Activated CD4-positive, CD25-positive, alpha-beta regulatory T cell treated with anti-CD3 and anti-CD28 coated beads, Interleukin-2, amount 50 U/mL, for 16 hours (primary cell): ENCODE measurements around the gene RPTOR.

Experiments used
- DNase-seq: peaks from one replicate; pipeline ENCODE4 v3.0.0-alpha.2; 2020; ENCODE audit warnings: low read depth, low spot score

RPTOR gene

DNA sequence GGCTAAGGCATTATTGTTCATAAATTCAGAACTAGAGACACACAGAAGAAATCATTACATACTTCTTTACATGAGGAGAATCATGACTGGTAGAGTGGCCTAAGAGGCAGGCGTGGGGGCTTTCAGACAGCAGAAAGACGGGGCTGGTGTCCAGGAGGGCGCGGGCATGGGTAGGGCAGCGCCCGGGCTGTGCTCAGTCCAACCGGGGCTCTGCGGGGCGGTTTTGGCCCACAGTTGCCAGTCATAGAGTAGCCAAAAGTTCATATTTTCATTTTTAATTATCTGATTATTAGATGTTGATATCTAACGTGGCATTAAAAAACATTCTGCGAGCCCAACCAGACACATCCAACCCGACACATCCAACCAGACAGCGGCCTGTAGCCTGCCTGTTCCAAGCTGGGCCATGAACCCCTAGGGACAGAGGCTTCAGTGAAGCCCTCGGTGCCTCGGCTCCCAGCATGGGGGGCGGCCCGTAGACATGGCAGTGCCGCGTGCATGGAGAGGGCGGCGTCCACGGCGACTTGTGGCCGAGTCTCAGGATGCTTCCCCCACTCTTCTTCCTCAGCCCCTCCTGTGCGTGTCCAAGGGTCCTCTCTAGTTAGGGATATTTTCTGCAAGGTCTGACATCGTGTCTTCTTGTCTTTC, 284.7 kb downstream of the RPTOR start:
- DNase-seq = no peak

DNA sequence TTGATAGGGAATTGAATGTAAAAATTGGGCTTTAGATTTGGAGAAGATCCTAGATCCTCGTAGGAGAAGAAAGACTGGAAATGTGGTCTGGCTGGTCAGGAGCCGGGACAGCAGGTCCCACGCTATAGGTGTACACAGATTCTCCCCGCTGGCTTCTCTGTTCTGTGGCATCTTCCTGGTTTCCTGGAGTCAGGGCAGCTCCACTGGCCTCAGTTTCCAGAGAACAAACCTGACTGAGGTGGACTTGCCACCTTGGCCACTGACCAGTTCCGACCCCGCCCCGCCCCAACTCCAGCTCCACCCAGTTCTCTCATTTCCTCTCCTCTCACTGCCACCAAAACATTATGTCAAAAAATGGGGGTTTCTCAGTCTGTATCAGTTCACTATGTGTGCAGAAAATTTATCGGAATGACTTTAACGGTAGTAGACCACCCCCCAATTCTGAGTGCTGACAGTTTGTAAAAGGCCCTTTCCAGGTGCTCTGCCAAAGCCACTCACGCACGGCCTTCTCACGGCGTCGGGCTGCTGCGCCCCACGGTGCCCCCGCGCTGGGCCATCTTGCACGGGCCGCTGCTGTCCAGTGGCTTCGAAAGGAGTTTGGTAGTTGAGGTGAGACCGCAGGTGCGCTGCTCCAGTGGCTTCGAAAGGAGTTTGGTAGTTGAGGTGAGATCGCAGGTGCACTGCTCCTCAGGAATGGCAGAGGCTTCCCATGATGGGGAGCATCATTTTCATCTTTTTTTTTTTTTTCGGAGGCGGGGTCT, 285.6 kb downstream of the RPTOR start:
- DNase-seq = no peak

DNA sequence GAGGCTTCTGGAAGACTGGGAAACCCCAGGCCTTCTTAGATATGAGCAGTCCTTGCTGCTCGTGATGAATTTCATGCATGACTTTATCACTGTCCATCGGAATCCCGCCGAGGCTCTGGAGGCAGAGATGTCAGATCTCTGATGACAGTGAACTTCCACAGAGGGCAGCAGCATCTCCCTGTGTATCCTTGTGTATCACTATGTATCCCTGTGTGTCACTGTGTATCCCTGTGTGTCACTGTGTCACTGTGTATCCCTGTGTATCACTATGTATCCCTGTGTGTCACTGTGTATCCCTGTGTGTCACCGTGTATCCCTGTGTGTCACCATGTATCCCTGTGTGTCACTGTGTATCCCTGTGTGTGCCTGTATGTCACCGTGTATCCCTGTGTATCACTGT, 286.9 kb downstream of the RPTOR start:
- DNase-seq = no peak

DNA sequence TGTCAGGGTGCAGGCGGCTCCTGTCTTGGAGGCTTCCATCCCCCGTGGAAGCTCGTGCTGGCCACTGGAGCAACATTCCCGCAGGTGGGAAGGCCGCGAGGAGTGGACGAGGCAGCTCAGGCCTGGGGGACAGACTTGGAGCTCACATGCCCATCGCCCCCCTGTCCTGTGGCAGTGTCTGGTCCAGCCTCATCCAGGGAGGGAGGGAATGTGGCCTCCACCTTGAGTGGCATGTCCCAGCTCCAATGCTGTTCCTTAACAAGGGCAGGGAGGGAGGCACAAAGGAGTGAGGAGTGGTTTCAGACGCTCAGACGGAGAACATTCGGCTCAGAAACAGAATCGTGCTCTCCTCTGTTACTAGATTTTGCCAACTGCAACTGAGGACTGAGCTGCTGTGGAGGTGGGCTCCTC, 287.6 kb downstream of the RPTOR start:
- DNase-seq = no peak

DNA sequence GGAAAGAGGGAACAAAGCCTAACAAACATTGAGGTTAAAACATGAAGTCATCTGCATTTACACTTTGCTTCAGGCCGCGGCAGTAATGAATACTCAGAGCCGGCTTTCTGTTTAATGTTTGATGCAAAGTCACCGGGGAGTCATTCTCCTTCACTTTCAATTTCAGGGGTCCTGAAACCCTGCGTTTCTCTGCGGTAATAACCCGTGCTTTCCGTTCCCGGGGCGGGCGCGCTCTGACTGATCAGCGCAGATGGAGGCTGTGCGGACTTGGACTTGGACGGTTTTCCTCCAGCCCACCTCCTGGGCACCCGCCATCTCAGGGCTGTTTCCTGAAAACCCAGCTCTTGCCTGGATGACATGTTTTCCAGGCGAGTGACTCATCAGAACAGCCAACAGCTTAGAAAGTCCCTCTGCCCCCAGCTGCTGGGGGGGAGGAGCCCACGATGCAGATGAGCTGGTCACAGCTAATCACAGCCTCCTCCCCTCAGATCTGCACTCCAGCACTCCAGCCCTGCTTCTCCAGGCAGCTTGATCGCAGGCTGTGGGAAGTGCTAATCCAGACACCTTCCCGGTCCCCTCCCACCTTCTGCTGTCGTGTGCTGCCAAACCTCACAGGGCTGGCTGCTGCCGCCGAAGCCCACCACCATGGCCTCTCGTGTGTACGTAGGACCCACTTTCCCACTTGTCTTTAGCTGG, 288.4 kb downstream of the RPTOR start:
- DNase-seq = peak; percentile 55

DNA sequence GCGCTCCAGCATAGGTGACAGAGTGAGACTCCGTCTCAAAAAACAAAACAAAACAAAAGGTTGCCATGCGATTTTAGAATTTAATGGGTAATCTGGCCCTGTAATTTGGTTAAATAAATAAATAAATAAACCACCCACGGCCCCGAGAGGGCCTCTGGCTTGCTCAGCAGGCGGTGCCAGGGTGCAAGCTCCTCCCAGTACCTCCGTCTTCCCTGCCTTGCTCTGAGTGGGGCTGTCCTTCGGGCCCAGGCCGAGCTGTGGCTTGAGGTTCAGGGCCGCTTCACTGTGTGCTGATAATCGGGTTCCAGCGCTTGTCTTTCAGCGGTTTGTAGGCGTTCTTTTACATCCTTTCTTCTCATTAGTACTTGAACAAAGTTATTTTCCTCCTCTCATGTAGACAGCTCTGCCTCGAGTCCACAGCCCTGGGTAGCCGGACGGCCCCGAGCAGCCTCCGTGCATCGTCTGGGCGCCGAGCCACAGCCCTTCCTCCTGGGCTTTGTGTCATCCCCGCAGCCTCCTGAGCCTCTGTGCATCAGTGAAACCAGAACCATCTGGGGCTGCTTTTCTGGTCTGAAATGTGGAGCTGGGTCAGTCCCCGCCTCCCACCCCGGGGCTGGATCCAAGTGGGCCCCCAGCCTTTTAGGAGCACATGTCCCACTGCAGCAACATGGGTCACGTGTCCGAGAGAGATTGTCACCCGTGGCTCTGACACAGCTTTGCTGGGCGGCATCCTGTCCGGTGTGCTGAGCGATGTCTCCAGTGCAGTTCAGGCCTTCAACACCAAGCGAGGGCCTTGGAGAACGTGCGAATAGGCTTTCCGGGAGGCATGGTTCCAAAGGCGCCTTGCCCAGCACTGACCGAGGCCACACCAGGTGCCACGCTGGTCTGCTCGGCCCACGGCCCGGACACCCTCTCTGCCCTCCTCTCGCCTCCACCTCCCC, 289.6 kb downstream of the RPTOR start:
- no peak for DNase-seq

DNA sequence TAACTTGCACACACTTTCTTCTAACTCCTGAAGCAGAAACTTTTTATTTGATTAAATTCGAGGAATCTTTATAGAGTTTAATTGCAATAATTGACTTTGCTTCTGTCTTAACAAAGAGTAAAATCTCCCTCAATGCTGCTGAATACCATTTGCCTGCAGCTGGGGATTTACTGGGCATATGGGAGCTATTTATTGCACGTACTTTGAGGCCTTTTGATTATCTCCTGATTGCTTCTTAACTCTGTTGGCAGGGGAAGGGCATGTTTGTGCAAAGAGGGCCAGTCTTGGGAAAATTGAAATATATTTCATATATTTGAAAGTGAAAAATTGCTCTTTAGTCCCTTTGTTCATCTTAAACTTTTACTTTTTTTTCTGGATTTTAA, 290.2 kb downstream of the RPTOR start:
- no peak for DNase-seq

DNA sequence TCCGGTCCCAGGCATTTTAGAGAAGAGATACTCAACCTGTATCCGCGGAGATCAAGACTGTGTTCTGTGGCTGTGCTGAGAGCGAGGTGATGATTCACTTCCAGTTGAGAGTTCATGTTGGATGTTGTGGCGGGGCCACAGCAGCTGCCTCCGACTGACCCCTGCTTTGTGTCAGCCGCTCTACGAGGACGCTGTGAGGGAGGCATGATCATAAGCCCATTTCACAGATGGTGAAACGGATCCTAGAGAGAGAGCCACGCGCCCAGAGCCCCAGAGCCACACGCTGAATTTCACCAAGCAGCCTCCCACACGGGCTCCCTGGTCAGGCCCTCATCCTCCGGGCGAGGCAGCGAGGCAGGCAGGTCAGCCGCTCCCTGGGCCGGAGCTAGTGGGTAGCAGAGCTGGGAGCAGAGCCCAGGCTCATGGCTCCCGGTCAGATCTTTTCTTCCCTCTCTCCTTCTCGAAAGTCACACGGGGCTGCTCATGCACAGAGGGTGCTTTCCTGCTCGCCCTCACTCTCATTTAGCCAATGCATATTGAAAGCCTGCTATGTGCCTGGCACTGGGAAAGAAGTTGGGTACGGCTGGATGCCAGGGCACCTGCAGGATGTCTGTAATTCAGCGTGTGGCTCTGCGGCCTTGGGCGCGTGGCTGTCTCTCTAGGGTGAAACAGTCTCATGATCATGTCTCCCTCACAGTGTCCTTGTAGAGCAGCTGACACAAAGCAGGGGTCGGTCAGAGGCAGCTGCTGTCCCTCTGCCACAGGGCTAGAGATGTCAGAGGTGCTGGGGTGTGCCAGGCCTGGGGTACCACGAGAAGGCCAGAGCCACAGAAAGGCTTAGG, 291.4 kb downstream of the RPTOR start:
- no peak for DNase-seq

DNA sequence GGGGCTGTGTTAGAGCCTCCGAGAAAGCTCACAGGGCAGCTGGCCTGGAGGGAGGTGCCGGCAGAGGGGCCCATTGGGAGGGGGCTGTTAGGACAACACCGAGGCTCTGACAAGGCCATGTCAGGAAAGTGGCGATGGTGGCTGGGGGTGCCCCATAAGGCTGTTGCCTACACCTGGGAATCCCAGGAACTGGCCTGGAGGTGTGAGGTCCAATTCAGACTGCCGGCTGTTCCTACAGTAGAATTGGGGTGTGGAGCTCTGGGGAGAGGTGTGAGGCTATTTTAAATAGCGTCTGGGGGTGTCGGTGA, 292.0 kb downstream of the RPTOR start:
- no peak for DNase-seq

DNA sequence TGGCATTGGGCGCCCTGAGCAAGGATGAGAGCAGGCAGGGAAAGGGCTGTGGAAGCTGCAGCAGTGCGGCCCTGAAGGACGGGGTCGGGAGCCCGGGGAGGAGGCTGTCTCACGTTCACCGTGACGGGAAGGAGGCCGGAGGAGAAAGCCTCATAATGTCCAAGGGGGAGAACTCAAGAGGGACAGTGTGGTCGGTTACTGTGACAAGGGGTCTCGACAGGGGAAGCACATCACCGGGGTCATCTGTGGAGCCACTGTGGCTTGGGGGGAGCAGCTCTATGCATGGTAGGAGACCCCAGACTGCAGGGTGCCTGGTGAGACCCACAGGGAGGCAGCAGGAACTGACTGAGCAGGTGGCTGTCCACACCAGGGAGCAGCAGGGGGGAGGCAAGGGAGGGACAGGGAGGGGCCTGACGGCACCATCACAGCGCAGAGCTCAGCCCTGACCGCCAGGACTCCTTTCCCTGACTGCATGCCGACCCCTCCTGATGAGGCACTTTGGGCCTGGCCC, 292.4 kb downstream of the RPTOR start:
- DNase-seq = no peak

DNA sequence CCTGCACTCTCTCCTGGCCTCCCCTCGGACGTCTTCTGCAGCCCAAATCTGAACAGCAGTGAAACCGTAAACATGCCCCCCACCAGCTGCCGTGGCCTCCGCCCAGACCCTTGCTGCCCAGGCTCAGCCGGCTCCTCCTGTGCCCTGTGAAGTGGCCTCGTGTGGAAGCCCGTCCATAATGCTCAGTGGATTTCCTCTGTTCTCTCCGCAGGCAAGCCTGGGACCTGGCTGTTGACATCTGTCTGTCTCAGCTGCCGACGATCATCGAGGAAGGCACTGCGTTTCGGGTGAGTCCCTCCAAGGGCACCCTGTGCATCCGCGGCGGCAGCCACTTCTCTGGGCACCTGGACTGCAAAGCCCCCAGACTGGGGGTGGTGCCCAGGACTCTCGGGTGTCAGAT, 293.1 kb downstream of the RPTOR start:
- no peak for DNase-seq

DNA sequence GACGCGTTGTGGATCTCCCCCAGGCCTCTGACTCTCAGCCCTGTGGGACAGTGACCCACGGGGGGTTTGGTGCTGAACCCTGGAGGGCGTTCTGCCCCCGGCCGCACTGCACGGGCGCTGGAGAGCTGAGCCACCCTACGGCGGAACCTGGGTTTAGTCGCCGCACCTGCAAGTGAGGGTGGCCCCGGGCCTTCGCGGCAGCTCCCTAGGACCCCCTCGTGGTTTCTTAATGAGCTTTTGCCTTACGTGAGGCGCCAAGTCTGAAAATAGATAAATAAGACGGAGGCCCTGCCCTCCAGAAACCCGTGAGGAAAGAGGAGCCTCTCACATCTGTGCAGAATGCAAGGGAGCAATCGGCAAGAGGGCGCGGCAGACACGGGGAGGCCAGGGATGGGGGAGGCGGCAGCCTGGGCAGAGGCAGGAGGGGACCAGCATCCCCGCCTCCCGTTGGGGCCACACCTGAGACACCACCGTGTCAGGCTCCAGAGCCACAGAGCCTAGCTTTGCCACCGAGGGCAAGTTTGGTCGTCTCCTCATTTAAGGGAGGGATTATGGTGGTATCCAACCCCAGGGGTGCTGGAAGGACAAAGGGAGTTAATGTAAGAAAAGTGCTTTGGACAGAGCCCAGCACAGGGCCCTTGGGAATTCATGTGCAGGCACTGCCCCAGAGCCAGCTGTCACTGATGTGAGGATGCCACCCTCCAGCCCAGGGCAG, 293.8 kb downstream of the RPTOR start:
- no peak for DNase-seq

DNA sequence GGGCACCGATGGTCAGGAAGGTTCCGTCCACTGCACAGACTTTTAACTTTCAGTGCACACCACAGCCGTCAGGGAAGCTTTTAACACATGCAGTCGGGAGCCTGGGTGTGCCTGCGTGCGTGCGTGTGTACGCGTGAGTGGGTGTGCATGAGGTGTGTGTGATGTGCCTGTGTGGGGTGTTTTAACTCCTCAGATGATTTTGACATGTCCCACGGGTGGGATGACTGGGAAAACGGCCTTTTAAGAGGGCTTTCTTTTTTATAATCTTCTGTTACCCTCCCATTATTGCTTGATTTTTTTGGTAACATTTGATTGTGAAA, 294.3 kb downstream of the RPTOR start:
- no peak for DNase-seq

DNA sequence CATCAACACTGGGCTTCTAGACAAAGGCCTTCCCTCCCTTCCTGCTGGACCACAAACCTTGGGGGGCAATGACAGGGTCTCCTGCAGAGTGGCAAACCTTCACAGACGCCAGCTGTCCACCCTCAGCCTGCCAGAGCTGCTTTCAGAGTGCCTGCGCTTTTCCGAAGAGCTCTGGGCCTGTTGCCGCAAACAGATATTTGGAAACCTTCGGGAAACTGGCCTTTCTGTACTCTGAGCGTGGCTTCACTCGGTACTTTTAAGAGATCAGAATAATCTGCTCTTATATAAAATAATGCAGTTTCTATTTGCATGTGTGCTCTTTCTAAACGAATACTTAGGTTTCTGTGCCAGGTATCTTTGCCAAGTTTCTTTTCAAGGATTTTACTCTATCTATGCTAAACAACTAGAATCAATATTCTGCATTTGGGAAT, 294.9 kb downstream of the RPTOR start:
- no peak for DNase-seq

DNA sequence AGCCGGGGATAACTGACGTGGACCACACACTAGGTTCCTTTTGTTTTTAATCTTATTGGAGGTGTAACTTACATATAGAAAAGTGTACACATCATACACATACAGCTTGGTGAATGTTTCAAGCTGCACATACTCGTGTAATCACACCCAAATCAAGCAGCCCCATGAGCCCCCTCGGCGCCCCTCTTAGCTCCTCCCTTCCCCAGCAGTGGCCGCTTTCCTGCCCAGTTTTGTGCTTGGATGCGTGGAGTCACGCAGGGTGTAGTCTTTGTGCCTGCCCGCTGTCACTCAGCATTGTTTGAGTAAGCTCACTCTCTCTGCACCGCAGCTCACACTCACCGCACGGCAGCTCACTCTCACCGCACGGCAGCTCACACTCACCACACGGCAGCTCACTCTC, 295.3 kb downstream of the RPTOR start:
- no peak for DNase-seq

DNA sequence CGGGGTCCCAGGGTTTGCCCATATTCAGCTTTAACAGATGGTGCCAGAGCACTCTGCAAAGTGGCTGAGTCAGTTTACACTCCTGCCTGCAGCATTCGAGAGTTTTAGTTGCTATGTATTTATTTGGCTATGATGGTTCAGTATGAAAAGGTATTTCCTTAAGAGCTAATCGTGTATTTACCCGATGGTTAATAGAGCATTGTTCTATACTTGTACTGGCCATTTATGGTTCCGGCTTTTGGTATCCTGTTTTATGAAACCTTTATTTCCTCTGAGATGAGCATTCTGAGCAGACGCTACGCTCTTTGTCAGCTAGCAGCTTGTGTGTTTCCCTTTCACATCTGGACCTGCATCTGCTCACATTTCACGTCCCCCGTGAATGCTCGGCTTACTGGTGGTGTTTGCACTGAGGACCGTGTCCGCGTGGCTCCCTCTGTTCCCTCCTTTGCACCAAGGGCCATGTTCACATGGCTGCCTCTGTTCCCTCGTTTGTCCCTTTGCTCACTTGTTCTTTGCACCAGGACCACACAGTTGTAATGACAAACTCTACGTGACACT, 297.9 kb downstream of the RPTOR start:
- DNase-seq = no peak

DNA sequence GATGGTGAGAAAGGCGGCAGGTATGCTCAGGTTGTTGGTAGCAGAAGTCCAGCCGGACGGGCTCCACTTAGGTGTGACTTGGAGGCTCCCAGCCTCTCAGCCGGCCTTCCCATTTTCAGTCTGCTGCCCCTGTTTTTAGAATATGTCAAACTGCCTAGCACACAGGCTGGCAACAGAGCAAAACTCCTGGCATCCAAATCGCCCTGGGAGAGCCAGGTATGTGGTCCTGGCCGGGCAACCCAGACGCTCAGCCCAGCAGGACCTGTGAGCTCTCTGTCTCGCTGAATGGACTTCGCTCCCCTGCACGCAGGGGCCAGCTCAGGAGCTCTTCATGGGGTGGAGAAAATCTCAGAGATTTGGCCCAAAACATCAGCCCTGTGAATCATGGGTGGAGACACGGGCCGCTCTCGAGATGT, 299.1 kb downstream of the RPTOR start:
- no peak for DNase-seq

DNA sequence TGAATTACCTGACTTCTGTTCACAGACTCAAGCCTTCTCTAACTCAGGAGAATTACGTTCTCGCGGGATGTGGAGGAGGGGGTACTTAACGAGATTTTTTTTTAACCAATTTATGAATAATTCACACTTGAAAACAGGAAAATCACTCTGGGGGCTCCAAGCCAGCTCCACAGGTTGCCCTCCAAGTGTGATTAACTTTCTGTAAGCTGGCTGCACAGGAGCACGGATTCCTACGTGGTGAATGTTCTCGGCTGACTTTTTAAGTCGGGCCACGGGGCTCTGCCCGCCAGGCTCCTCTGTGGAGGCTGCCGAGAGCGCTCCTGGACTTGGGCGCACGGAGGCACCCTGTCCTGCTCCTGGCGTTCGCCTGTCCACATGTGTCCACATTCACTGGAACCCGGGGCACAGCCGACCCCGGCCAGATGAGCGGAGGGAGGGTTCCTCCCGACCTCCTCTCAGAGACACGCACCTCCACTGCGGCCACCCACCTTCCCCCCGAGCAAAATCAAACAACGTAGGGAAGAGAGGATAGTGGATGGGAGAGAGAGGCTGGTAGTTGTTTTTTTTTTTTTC, 299.9 kb downstream of the RPTOR start:
- DNase-seq = no peak

DNA sequence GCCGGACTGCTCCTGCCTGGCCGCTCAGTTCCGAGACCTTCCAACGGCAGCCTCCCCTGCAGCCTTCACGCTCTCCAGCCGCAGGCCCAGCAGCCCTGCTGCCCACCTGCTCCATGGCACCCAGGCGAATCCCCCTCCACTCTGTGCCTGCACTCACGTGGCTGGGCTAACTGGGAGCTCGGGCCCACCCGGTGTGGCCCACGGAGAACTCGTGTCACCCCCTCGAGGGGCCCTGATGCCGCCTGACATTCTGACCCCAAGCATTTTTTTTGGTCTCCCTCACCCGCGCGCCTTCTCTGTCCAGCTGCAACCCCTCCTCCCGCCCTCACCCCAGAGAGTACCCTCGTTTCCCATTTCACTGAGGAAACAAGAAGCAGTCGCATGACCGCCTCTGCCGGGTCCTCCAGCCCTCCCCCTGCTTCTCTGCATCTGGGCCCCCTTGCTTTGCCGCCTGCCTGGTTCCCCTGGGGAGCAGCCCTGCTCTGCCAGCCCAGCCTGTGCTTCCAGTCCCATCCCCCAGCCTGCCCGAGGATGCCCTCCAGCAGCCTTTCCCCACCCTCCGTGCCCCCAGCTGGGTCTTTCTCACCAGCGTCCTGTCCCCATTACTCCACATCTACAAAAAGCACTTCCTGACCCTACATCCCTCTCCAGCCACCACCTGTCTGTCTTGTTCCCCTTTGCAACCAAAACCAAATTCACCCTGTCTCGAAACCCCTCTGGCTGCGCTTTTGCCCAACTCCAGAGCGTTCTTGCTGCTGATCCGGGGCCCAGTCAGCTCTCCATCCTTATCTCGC, 300.6 kb downstream of the RPTOR start:
- DNase-seq = no peak
